AG10803 (cell line): ENCODE data around the gene SLC43A2.

ENCODE experiments used
- DNase-seq: peaks from one replicate; pipeline ENCODE4 v3.0.0; 2010; ENCODE audit warnings: low read depth
- H3K4me3 ChIP-seq: 2 replicates; pipeline ENCODE4 v1.5.1; 2011; ENCODE audit warnings: mild to moderate bottlenecking, low read length, control low read depth
- TF ChIP-seq, protein P1 (sequence below): conservative IDR thresholded peaks from 2 replicates; pipeline ENCODE4 v1.5.1; 2011; ENCODE audit warnings: mild to moderate bottlenecking, low read length, control low read depth, inconsistent platforms

Gene SLC43A2

DNA sequence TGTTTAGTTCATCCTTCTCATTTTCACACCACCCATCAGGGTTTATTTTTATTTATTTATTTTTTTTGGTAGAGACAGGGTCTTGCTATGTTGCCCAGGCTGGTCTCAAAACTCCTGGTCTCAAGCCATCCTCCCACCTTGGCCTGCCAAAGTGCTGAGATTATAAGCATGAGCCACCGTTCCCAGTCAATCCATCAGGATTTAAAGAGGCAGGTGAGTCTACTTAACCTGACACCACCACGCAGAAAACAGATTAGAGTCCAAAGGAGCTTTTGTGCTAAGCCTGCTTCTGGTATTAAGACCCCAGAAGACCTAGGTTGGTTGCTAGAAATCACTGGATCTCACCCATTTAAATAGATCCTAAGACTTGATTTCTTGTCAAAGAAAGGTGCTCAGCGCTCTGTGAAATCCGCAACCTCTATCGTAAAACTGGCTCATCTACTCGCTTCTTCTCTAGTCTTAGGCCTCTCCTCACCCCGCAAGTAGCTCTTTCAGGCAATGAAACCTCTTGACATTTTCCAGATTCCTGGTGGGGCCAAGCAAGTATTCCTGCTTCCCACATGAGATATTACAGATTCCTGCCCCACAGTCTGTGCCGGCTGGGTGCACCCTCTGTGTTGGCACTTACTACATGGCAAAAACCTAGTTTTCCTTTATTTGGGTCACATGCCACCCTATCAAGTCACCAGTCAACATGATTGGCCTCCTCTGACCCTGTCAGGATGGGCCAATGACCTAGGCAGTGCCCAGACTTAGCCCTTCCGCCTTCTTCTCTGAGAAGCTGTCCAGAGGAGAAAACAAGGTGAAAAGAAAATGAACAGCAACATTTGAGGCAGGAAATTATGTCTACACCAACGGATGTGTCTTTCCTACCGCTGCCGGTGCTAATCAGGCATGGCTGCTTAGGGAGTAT lies 75.0 kb downstream of the SLC43A2 start:
- TF ChIP-seq, protein P1, sequence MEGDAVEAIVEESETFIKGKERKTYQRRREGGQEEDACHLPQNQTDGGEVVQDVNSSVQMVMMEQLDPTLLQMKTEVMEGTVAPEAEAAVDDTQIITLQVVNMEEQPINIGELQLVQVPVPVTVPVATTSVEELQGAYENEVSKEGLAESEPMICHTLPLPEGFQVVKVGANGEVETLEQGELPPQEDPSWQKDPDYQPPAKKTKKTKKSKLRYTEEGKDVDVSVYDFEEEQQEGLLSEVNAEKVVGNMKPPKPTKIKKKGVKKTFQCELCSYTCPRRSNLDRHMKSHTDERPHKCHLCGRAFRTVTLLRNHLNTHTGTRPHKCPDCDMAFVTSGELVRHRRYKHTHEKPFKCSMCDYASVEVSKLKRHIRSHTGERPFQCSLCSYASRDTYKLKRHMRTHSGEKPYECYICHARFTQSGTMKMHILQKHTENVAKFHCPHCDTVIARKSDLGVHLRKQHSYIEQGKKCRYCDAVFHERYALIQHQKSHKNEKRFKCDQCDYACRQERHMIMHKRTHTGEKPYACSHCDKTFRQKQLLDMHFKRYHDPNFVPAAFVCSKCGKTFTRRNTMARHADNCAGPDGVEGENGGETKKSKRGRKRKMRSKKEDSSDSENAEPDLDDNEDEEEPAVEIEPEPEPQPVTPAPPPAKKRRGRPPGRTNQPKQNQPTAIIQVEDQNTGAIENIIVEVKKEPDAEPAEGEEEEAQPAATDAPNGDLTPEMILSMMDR, result no peak
- no peak overlapping the region for H3K4me3 ChIP-seq
- DNase-seq, result no peak

DNA sequence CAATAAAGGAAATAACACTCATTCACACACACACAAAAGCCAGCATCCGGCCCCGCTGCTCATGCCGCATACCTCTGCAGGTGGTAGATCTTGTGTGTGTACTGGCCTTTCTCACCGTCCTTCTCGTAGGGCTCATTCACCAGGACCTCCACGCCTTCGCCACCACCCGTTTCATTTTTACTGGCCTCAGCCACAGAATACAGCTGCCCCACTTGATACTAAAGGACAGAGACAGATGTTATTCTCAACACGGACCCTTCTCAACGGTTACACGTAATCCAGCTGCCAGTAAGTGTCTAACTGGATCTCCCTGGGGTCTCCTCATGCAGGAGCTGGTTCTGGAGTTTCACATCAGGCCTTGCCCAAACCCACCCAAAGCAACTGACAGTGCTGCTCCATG lies 75.7 kb downstream of the SLC43A2 start:
- DNase-seq, result no peak
- no peak overlapping the region for H3K4me3 ChIP-seq
- TF ChIP-seq, protein P1, result no peak

DNA sequence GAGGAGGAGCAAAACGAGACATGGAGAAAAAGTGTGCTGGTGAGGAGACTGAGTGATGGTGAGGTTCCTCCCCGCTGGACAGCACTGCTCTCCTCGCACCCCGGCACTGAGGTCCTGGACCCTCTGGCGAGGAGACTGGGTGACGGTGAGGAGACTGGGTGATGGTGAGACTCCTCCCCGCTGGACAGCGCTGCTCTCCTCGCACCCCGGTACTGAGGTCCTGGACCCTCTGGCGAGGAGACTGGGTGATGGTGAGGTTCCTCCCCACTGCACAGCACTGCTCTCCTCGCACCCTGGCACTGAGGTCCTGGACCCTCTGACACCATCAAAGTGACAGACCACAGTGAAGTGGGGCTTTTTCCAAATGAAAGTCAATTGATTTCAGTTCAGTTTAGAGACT lies 76.9 kb downstream of the SLC43A2 start:
- TF ChIP-seq, protein P1, result no peak
- no peak overlapping the region for H3K4me3 ChIP-seq
- no peak for DNase-seq

DNA sequence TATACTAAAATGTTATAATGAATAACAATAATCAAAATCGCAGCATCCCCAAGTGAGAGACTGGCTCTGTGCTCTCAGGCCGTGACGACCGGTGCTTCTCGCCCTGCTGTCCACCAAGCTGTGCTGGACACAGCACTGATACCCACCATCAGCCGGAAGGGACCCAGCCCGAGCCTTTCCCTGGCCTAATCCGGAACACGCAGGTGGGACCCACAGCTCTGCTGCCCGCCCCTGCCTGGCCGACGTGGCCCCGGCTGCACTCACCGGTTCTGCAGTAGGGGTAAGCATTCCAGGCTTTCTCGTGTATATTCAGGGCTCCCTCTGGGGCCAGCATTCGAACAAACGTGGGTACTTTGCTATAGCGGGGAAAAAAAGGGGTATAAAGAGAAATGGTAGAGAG lies 80.6 kb downstream of the SLC43A2 start:
- TF ChIP-seq, protein P1, result no peak
- no peak for DNase-seq
- no peak overlapping the region for H3K4me3 ChIP-seq

DNA sequence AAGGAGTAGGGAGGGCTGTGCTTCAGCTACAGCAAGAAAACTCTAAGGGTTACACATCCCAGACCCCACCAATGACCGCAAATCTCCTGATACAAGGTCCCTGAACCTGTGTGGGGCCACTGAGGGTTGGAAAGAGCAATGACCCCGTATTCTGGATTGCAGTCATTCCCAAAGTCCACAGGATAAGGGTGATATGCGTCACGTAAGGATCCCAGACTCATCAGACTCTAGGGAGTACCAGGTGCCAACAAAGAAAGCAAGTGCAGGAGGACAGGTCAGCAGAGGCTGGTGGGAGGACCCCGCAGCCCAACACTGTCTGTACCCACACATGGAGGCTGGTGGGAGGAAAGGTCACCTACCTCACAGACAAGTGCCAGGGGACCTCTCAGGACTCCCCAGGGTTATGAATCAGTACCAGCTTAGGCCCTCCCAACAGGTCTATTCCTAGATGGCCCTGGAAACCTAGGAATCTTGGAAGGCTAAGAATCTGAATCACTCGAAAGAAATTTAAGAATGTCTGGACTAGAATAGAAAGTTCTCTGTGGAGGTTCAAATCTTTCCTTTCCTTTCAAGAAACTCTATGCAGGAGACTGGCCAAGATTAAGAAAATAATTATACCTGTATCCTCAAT lies 82.2 kb downstream of the SLC43A2 start:
- DNase-seq, result peak; percentile 19
- TF ChIP-seq, protein P1, result no peak

DNA sequence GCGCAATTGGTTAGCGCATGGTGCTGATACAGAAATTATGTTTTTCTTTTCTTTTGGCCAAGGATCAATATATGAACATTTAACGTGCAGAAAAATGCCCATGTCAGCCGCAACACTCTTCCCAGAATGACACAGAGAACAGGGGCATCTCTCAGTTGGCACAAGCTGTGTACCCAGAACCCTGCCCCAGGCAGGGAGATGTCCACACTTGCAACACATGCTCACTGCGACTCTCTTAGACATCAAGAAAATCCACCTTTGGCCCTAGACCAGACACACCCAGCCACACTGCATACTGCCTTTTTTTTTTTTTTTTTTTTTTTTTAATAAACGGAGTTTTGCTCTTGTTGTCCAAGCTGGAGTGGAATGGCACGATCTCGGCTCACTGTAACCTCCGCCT lies 83.0 kb downstream of the SLC43A2 start:
- no peak for DNase-seq
- no peak overlapping the region for H3K4me3 ChIP-seq
- TF ChIP-seq, protein P1, result no peak

More for the DNA sequence above, 82.2 kb downstream of the SLC43A2 start:
- H3K4me3 ChIP-seq, result no peak overlapping the region

DNA sequence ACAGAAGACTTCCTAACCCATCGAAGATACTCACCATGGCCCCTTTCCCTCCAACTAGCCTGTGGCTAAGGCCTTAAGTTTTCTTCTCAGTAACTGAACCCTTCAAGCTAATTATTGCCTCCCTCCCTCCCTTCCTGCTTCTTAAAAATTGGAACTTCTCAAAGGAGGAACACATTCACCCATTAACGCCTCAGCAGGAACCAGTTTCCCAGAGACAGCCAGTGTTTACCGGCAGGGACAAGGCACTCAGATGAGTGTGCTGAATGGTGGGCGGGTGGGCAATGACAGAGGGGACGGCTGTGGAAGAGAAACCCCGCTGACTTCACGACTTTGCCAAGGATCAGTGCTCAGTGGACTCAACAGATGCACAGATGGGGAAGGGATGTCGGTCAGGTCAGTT lies 86.3 kb downstream of the SLC43A2 start:
- DNase-seq, result no peak
- H3K4me3 ChIP-seq, result no peak overlapping the region
- TF ChIP-seq, protein P1, result no peak
